AG09319 (cell line): ENCODE data around the gene HACE1.

Experiments used
- DNase-seq: peaks from one replicate; pipeline ENCODE4 v3.0.0-alpha.2; 2010; ENCODE audit warnings: low read depth; ENCODE audit errors: extremely low read depth
- CTCF ChIP-seq: IDR thresholded peaks from 2 replicates; pipeline ENCODE4 v1.5.1; 2011; ENCODE audit warnings: low read depth, mild to moderate bottlenecking, inconsistent platforms, low read length, moderate library complexity

Gene HACE1

GRCh38 chr6:104683809-104684208 lies 175.9 kb downstream of the HACE1 start:
- no peak for TF ChIP-seq CTCF
- no peak for DNase-seq

- peak; percentile 88 for TF ChIP-seq CTCF
- DNase-seq = no peak
Observed at GRCh38 chr6:104682722-104683643, 176.7 kb downstream of the HACE1 start.

GRCh38 chr6:104680539-104680938 lies 179.2 kb downstream of the HACE1 start:
- DNase-seq = no peak
- TF ChIP-seq CTCF = no peak

GRCh38 chr6:104679971-104680370 lies 179.7 kb downstream of the HACE1 start:
- no peak for DNase-seq
- no peak for TF ChIP-seq CTCF
